Mesodermal cell (in vitro differentiated cells): ENCODE data around the gene SMAP1.

Experiments used
- H3K27ac ChIP-seq: 2 replicates; pipeline ENCODE4 v1.7.0; 2013; ENCODE audit warnings: mild to moderate bottlenecking, low read depth, low read length, moderate library complexity; ENCODE audit not compliant: severe bottlenecking
- H3K36me3 ChIP-seq: 2 replicates; pipeline ENCODE4 v1.7.1; 2013; ENCODE audit warnings: mild to moderate bottlenecking, low read length, moderate library complexity; ENCODE audit not compliant: control insufficient read depth, insufficient read depth
- H3K4me1 ChIP-seq: one replicate; pipeline ENCODE4 v1.7.1; 2013; ENCODE audit warnings: mild to moderate bottlenecking, low read length; ENCODE audit not compliant: insufficient read depth, control insufficient read depth, poor library complexity, severe bottlenecking
- H3K4me3 ChIP-seq: 2 replicates; pipeline ENCODE4 v1.7.0; 2013; ENCODE audit warnings: low read length, control low read depth, mild to moderate bottlenecking; ENCODE audit not compliant: insufficient read depth, poor library complexity, severe bottlenecking; ENCODE audit errors: extremely low read depth
- H3K9me3 ChIP-seq: 2 replicates; pipeline ENCODE4 v1.7.1; 2013; ENCODE audit warnings: mild to moderate bottlenecking, low read length, moderate library complexity; ENCODE audit not compliant: control insufficient read depth
- WGBS, 2 experiments: methylation state at CpG; one replicate each; pipeline ENCODE4 v1.1.5; 2013; ENCODE audit warnings: missing lambda C conversion rate in 2 of 2; ENCODE audit not compliant: insufficient coverage in 2 of 2; 5-methylcytosine and 5-hydroxymethylcytosine counted together

Gene SMAP1

DNA sequence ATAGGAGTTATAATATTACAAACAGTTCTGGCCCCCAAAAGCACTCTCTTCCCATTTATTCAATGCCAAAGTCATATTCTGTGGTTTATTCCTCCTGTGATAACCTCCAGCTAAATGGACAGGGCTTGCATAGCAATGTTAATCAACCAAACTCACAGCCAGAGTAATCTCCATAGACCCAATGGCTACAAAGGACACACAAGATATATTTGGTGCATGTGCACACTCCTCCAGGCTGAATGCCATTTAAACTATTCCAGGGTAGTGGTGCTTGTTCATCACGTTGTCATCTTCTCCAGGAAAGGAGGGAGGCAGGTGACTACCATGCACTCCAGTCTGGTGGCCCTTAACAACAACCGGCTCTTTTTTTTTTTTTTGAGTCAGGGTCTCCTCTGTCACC is 232.4 kb downstream of the SMAP1 start:
- Histone ChIP-seq H3K4me1 (no peaks in the 10 kb centered on the region), H3K36me3 (no peaks in the 10 kb centered on the region), H3K9me3 (no peaks in the 10 kb centered on the region), H3K27ac (no peak overlapping the region), H3K4me3 (no peak overlapping the region)
- WGBS, 2 experiments, result 64 to 71% methylated on average over 1 to 2 of the region's 2 CpGs

DNA sequence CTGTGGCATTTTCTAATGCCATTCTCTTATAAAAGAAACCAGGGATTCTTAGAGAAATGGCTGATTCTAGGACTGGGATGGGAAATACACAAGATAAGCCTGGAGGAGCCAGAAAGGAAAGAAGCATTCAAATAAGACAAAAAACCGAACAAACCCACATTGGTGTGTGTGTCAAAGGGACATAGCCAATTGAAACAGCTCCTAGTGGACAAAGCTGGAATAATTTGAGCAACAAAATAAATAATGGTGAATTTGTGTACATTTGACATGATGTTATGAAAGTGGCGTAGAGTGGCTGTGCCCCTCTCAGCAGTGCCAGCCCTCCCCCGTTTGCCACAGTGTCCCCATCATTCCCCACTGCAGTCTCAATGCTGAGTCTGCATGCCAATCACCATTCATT is 233.6 kb downstream of the SMAP1 start:
- H3K4me1 ChIP-seq, result no peaks in the 10 kb centered on the region
- no peaks in the 10 kb centered on the region for H3K9me3 ChIP-seq
- no peak overlapping the region for H3K27ac ChIP-seq
- no peaks in the 10 kb centered on the region for H3K36me3 ChIP-seq
- WGBS, 2 experiments, result 80 to 100% methylated on average over 1 of the region's 3 CpGs
- no peak overlapping the region for H3K4me3 ChIP-seq

DNA sequence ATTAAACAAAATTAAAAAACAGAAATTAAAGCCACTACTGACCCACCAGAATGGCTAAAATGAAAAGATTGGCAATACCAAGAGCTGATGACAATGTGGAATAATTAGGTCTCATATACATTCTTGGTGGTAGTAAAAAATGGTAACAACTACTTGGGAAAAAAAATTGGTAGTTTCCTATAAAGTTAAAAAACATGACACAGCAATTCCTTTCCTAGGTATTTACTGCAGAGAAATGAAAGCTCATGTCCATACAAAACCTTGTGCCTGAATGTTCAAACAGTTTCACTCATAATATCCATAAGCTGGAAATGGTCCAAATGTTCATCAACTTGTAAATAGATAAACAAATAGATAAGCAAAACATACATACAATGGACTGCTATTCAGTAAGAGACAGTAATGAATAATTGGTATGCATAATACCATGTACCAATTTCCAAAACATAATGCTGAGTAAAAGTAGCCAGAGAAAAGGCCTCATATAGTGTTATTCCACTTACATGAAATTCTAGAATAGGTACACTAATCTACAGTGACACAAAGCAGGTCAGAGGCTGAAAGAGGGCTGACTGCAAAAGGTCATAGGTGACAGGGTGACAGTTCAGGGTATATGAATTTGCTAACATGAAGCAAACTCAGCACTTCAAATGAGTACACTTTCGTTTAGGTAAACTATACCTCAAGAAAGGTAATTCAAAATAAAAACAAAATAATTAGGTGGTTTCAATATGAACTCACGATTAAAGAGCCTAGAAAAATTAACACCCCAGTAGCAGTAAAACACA is 236.2 kb downstream of the SMAP1 start:
- no peaks in the 10 kb centered on the region for H3K36me3 ChIP-seq
- H3K4me3 ChIP-seq, result no peak overlapping the region
- H3K27ac ChIP-seq, result no peak overlapping the region
- no peaks in the 10 kb centered on the region for H3K4me1 ChIP-seq
- H3K9me3 ChIP-seq, result no peaks in the 10 kb centered on the region
- no CpG with 5 or more reads among the region's 2 CpGs for WGBS, 2 experiments

DNA sequence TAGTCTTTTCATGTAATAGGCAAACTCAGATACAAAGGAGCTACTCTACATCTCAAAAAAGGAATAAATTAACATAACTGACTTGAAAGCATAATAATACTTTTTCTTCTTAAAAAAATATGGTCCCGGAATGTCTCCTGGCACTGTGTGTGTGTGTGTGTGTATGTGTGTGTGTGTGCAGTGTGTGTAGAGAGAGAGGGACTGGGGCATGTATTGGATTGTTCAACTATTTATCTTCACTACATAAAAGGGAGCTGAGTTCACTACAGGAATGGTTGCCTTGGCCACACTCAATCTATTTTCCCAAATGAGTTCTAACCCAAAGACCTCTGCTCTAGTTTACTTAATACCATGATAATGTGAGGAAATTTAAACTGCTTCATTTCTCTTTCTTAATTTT is 238.1 kb downstream of the SMAP1 start:
- H3K36me3 ChIP-seq, result no peaks in the 10 kb centered on the region
- no peaks in the 10 kb centered on the region for H3K9me3 ChIP-seq
- H3K27ac ChIP-seq, result no peak overlapping the region
- H3K4me1 ChIP-seq, result no peaks in the 10 kb centered on the region
- WGBS, 2 experiments, result no CpG with 5 or more reads among the region's 1 CpG
- H3K4me3 ChIP-seq, result no peak overlapping the region
